ENCODE results near the gene ZNRF3.

The ZNRF3 gene

GRCh38 chr22:29009148-29009547 is 125.8 kb downstream of the ZNRF3 start:
- no peak for DNase-seq (ENCODE audit: low spot score)

- peak; percentile 54 for DNase-seq (ENCODE audit: low spot score)
These were observed 128.1 kb downstream of the ZNRF3 start for GRCh38 chr22:29011240-29012100.

- DNase-seq (ENCODE audit: low spot score) = no peak
These were observed 128.7 kb downstream of the ZNRF3 start for GRCh38 chr22:29012101-29012433.

GRCh38 chr22:29012952-29013351 is 129.6 kb downstream of the ZNRF3 start:
- DNase-seq (ENCODE audit: low spot score) = no peak

- DNase-seq (ENCODE audit: low spot score) = no peak
These were observed 130.9 kb downstream of the ZNRF3 start for GRCh38 chr22:29014293-29014692.

GRCh38 chr22:29014773-29015172 is 131.4 kb downstream of the ZNRF3 start:
- no peak for DNase-seq (ENCODE audit: low spot score)

GRCh38 chr22:29016067-29016938 is 132.9 kb downstream of the ZNRF3 start:
- no peak for DNase-seq (ENCODE audit: low spot score)

- no peak for DNase-seq (ENCODE audit: low spot score)
These were observed 135.2 kb downstream of the ZNRF3 start for GRCh38 chr22:29018293-29019189.

- DNase-seq (ENCODE audit: low spot score) = no peak
These were observed 138.9 kb downstream of the ZNRF3 start for GRCh38 chr22:29022101-29022817.

GRCh38 chr22:29023172-29023796 is 139.9 kb downstream of the ZNRF3 start:
- DNase-seq (ENCODE audit: low spot score) = no peak

GRCh38 chr22:29026579-29026978 is 143.2 kb downstream of the ZNRF3 start:
- no peak for DNase-seq (ENCODE audit: low spot score)

- no peak for DNase-seq (ENCODE audit: low spot score)
These were observed 145.1 kb downstream of the ZNRF3 start for GRCh38 chr22:29028468-29028867.

- DNase-seq (ENCODE audit: low spot score) = no peak
These were observed 146.0 kb downstream of the ZNRF3 start for GRCh38 chr22:29029202-29030000.

- no peak for DNase-seq (ENCODE audit: low spot score)
These were observed 146.7 kb downstream of the ZNRF3 start for GRCh38 chr22:29030016-29030617.

GRCh38 chr22:29030618-29031226 is 147.3 kb downstream of the ZNRF3 start:
- DNase-seq (ENCODE audit: low spot score) = peak; percentile 32

- no peak for DNase-seq (ENCODE audit: low spot score)
These were observed 148.0 kb downstream of the ZNRF3 start for GRCh38 chr22:29031227-29032011.

- DNase-seq (ENCODE audit: low spot score) = no peak
These were observed 148.7 kb downstream of the ZNRF3 start for GRCh38 chr22:29032014-29032475.

- DNase-seq (ENCODE audit: low spot score) = no peak
These were observed 149.2 kb downstream of the ZNRF3 start for GRCh38 chr22:29032584-29032983.
